Measurements from ENCODE around the gene INIP. TPM values are rescaled to one million over a fixed set of nuclear protein-coding genes. Genes with fewer than 3 reads are reported as not detected.

INIP gene
- total and polyA plus RNA-seq, 2 experiments from 2014 or later = 16.7 to 30.4 TPM

DNA sequence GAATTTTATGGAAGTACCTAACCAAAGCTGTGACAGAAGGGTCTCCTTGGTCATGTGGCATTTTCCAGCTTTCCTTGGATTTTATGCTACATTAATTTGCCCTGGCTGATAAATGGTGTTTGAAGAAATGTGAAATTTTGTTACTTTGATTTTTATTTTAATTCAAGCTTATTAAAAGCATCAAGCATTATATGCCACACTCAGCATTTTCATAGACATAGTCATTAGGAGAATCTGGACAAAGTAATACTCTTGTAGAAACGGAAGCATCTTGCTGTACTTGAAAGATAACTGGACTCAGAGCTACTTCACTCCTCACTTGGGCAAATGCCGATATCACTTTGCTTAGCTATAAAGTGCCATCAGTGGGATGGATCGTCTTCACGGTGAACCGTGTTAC lies 54.2 kb downstream of the INIP start (continued):
- no peak for TF ChIP-seq REST (IDR thresholded peaks at IDR 0.05; ENCODE audit: unreplicated experiment)
- TF ChIP-seq ZNF331 (CRISPR knock-in tag; IDR thresholded peaks at IDR 0.05; ENCODE audit: low read depth) = no peak
- TF ChIP-seq, protein P1, sequence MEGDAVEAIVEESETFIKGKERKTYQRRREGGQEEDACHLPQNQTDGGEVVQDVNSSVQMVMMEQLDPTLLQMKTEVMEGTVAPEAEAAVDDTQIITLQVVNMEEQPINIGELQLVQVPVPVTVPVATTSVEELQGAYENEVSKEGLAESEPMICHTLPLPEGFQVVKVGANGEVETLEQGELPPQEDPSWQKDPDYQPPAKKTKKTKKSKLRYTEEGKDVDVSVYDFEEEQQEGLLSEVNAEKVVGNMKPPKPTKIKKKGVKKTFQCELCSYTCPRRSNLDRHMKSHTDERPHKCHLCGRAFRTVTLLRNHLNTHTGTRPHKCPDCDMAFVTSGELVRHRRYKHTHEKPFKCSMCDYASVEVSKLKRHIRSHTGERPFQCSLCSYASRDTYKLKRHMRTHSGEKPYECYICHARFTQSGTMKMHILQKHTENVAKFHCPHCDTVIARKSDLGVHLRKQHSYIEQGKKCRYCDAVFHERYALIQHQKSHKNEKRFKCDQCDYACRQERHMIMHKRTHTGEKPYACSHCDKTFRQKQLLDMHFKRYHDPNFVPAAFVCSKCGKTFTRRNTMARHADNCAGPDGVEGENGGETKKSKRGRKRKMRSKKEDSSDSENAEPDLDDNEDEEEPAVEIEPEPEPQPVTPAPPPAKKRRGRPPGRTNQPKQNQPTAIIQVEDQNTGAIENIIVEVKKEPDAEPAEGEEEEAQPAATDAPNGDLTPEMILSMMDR (conservative IDR thresholded peaks at IDR 0.05; ENCODE audit: low read depth in 2 of 2) = no peak
- TF ChIP-seq STAT1 (IDR thresholded peaks at IDR 0.05; ENCODE audit: unreplicated experiment) = no peak

- DNase-seq (ENCODE audit: low spot score) = no peak
These were observed 58.0 kb downstream of the INIP start for GRCh38 chr9:112659906-112660305.

GRCh38 chr9:112655668-112656067 lies 62.2 kb downstream of the INIP start:
- Histone ChIP-seq H3K27ac (ENCODE audit: low read depth) (peak overlapping the region; percentile 91), H3F3A (replicated peaks; ENCODE audit: low read depth) (no peaks in the 10 kb centered on the region), H3K4me1 (ENCODE audit: insufficient read depth) (peaks cover 20% of the 10 kb centered on the region), H3K79me2 (replicated peaks; ENCODE audit: insufficient read depth) (no peaks in the 10 kb centered on the region), H3K36me3 (ENCODE audit: insufficient read depth) (no peaks in the 10 kb centered on the region; the same call in 1 of the 2 replicates), H3K27me3 (ENCODE audit: insufficient read depth) (no peaks in the 10 kb centered on the region), H3K4me2 (no peak overlapping the region), H3K9me2 (ENCODE audit: insufficient read depth) (no peaks in the 10 kb centered on the region), H2AFZ (no peak overlapping the region), H4K20me1 (replicated peaks; ENCODE audit: insufficient read depth) (no peaks in the 10 kb centered on the region), H3K4me3 (no peak overlapping the region)
- Mint-ChIP-seq H3K27me3 (ENCODE audit: insufficient read depth, low read depth, poor library complexity) (no peaks in the 10 kb centered on the region), H3K4me1 (peaks cover 30% of the 10 kb centered on the region), H3K27ac (0 out of 2 replicates have a peak overlapping the region, but pooled peaks have one; percentile 64), H3K36me3 (ENCODE audit: low read depth) (peaks cover 6% of the 10 kb centered on the region), H3K9me3 (no peaks in the 10 kb centered on the region), H3K4me3 (no peak overlapping the region)
- TF ChIP-seq NANOG (IDR thresholded peaks at IDR 0.05; ENCODE audit: borderline replicate concordance) = no peak
- TF ChIP-seq POLR2AphosphoS5 (IDR thresholded peaks at IDR 0.05; ENCODE audit: low read depth) = no peak
- ATAC-seq (no peak), DNase-seq (ENCODE audit: low spot score) (peak; percentile 25)

More at GRCh38 chr9:112659906-112660305, 58.0 kb downstream of the INIP start:
- ATAC-seq = no peak; the same call in 2 of the 3 replicates
- Mint-ChIP-seq H3K9me3 (no peaks in the 10 kb centered on the region), H3K4me1 (peaks cover 10% of the 10 kb centered on the region), H3K27ac (no peak overlapping the region), H3K27me3 (ENCODE audit: insufficient read depth, low read depth, poor library complexity) (no peaks in the 10 kb centered on the region), H3K4me3 (no peak overlapping the region), H3K36me3 (ENCODE audit: low read depth) (peaks cover 5% of the 10 kb centered on the region)
- Histone ChIP-seq H3K9me2 (ENCODE audit: insufficient read depth) (no peaks in the 10 kb centered on the region), H3F3A (replicated peaks; ENCODE audit: low read depth) (no peaks in the 10 kb centered on the region), H4K20me1 (replicated peaks; ENCODE audit: insufficient read depth) (no peaks in the 10 kb centered on the region), H3K4me3 (no peak overlapping the region), H3K79me2 (replicated peaks; ENCODE audit: insufficient read depth) (no peaks in the 10 kb centered on the region), H2AFZ (no peak overlapping the region), H3K36me3 (ENCODE audit: insufficient read depth) (no peaks in the 10 kb centered on the region; the same call in 1 of the 2 replicates), H3K4me2 (no peak overlapping the region), H3K4me1 (ENCODE audit: insufficient read depth) (peaks cover 9% of the 10 kb centered on the region), H3K27ac (ENCODE audit: low read depth) (no peak overlapping the region), H3K27me3 (ENCODE audit: insufficient read depth) (no peaks in the 10 kb centered on the region)
- TF ChIP-seq NANOG (IDR thresholded peaks at IDR 0.05; ENCODE audit: borderline replicate concordance) (no peak), ZNF331 (CRISPR knock-in tag; IDR thresholded peaks at IDR 0.05; ENCODE audit: low read depth) (no peak), JUNB (IDR thresholded peaks at IDR 0.05; ENCODE audit: unreplicated experiment) (no peak)

Measured in GM23338 (cell line).